K562 (cell line): ENCODE results near the gene GPRASP3. TPM values are rescaled to one million over a fixed set of nuclear protein-coding genes. Genes with fewer than 3 reads are reported as not detected.

ENCODE experiments used
- ARID2 ChIP-seq: fragments of 450-650 bp; IDR thresholded peaks from 2 replicates; pipeline ENCODE4 v1.6.1; 2017; ENCODE audit warnings: antibody characterized with exemption, mild to moderate bottlenecking
- CHD1 ChIP-seq: fragments of 200-600 bp; sonication (generic); IDR thresholded peaks from one replicate; pipeline ENCODE4 v1.6.1; 2012; ENCODE audit warnings: mild to moderate bottlenecking, moderate library complexity, low read length, inconsistent platforms
- DNMT1 ChIP-seq: fragments of 450-650 bp; IDR thresholded peaks from 2 replicates; pipeline ENCODE4 v1.6.1; 2016; ENCODE audit warnings: antibody characterized with exemption, mild to moderate bottlenecking
- HCFC1 ChIP-seq: IDR thresholded peaks from 2 replicates; pipeline ENCODE4 v1.6.1; 2012; ENCODE audit warnings: low read depth, low read length, improper control_type of control experiment
- KLF1 ChIP-seq: fragments of 450-650 bp; IDR thresholded peaks from 2 replicates; pipeline ENCODE4 v1.6.1; 2016; ENCODE audit warnings: missing genetic modification characterization, missing compliant biosample characterization
- MBD1 ChIP-seq: fragments of 250-450 bp; sonication (Bioruptor Pico); IDR thresholded peaks from 2 replicates; pipeline ENCODE4 v1.8.0; 2022; ENCODE audit warnings: inconsistent platforms
- MNT ChIP-seq, 2 experiments: fragments of 450-650 bp; conservative IDR thresholded peaks; 2 replicates each; pipeline ENCODE4 v1.6.1; 2017; ENCODE audit warnings: mild to moderate bottlenecking in 2 of 2, moderate library complexity in 2 of 2
- NBN ChIP-seq: fragments of 450-650 bp; IDR thresholded peaks from 2 replicates; pipeline ENCODE4 v1.6.1; 2016; ENCODE audit warnings: low read depth, mild to moderate bottlenecking
- PML ChIP-seq: IDR thresholded peaks from 2 replicates; pipeline ENCODE4 v1.6.1; 2012; ENCODE audit warnings: low read length, inconsistent platforms
- RBBP5 ChIP-seq: fragments of 200-600 bp; sonication (generic); IDR thresholded peaks from 2 replicates; pipeline ENCODE4 v1.6.1; 2012; ENCODE audit warnings: borderline replicate concordance, mild to moderate bottlenecking, low read length, control low read depth, inconsistent platforms; ENCODE audit not compliant: insufficient read depth, poor library complexity, severe bottlenecking
- TAF7 ChIP-seq: fragments of 450-650 bp; IDR thresholded peaks from 2 replicates; pipeline ENCODE4 v1.6.1; 2016; ENCODE audit warnings: missing genetic modification characterization, missing compliant biosample characterization
- ZNF707 ChIP-seq: fragments of 250-450 bp; sonication (Bioruptor Pico); conservative IDR thresholded peaks from 2 replicates; pipeline ENCODE4 v1.8.0; 2022; ENCODE audit warnings: inconsistent platforms, mild to moderate bottlenecking, moderate library complexity
- polyA plus RNA-seq, 8 experiments: library from polyadenylated mRNA; depleted of rRNA in 4 of 8; stranded (reverse) in 5 of 8; unstranded in 3 of 8; fragments of >200 nt; fragmentation: Nextera tagmentation in 2 of 8; fragmentation: Illumina TruSeq in 1 of 8; extraction: Ambion mirVana in 2 of 8; extraction: Trizol in 1 of 8; gene quantifications; 2 replicates each; pipeline versions ENCODE4 v1.2.1 to v1.2.3, GENCODE V29; 2011 to 2014; ENCODE audit warnings: inconsistent platforms in 1 of 8, missing spikeins in 1 of 8
- total RNA-seq, 7 experiments: library from RNA; depleted of rRNA in 6 of 7; stranded (reverse); fragments of >200 nt in 6 of 7; fragmentation: Illumina TruSeq in 2 of 7; extraction: Trizol in 2 of 7; gene quantifications; 2 replicates each; pipeline versions ENCODE4 v1.2.1 to v1.2.3, GENCODE V29; 2011 to 2021; ENCODE audit warnings: low replicate concordance in 1 of 7
- TF ChIP-seq, protein P1 (sequence below): fragments of 450-650 bp; IDR thresholded peaks from 2 replicates; pipeline ENCODE4 v1.6.1; 2018; ENCODE audit not compliant: partially characterized antibody
- TF ChIP-seq, protein P2 (sequence below): sonication (generic); formaldehyde crosslinking; IDR thresholded peaks from 2 replicates; pipeline ENCODE4 v1.8.0; 2022; ENCODE audit warnings: mild to moderate bottlenecking, missing genetic modification reagents

Gene GPRASP3
- total and polyA plus RNA-seq, 9 of the 15 experiments (the other 6 are each of a cell fraction or from before 2014, with no cell fraction given), result 0.50 to 1.9 (median 1.1) TPM

GRCh38 chrX:102768987-102769761 is 48.6 kb downstream of the GPRASP3 start (continued):
- no peak for TF ChIP-seq MBD1 (CRISPR knock-in tag)
- peak; percentile 75 for TF ChIP-seq RBBP5
- TF ChIP-seq KLF1, result no peak
- TF ChIP-seq ZNF707 (CRISPR knock-in tag), result no peak
- no peak for TF ChIP-seq CHD1
- peak; percentile 43; the same call in 1 of the 2 replicates for TF ChIP-seq PML
- TF ChIP-seq, protein P1, sequence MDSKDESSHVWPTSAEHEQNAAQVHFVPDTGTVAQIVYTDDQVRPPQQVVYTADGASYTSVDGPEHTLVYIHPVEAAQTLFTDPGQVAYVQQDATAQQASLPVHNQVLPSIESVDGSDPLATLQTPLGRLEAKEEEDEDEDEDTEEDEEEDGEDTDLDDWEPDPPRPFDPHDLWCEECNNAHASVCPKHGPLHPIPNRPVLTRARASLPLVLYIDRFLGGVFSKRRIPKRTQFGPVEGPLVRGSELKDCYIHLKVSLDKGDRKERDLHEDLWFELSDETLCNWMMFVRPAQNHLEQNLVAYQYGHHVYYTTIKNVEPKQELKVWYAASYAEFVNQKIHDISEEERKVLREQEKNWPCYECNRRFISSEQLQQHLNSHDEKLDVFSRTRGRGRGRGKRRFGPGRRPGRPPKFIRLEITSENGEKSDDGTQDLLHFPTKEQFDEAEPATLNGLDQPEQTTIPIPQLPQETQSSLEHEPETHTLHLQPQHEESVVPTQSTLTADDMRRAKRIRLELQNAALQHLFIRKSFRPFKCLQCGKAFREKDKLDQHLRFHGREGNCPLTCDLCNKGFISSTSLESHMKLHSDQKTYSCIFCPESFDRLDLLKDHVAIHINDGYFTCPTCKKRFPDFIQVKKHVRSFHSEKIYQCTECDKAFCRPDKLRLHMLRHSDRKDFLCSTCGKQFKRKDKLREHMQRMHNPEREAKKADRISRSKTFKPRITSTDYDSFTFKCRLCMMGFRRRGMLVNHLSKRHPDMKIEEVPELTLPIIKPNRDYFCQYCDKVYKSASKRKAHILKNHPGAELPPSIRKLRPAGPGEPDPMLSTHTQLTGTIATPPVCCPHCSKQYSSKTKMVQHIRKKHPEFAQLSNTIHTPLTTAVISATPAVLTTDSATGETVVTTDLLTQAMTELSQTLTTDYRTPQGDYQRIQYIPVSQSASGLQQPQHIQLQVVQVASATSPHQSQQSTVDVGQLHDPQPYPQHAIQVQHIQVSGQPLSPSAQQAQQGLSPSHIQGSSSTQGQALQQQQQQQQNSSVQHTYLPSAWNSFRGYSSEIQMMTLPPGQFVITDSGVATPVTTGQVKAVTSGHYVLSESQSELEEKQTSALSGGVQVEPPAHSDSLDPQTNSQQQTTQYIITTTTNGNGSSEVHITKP, result no peak
- TF ChIP-seq NBN, result peak; percentile 37; the same call in 1 of the 2 replicates
- TF ChIP-seq DNMT1, result no peak
- peak; percentile 61 for TF ChIP-seq TAF7
- TF ChIP-seq MNT (conservative IDR thresholded peaks at IDR 0.05), result 0 out of 4 replicates have a peak, but pooled peaks of 1 of the 2 experiments have one; percentile 45
- TF ChIP-seq ARID2, result no peak
- peak; percentile 74 for TF ChIP-seq HCFC1
- TF ChIP-seq, protein P2, sequence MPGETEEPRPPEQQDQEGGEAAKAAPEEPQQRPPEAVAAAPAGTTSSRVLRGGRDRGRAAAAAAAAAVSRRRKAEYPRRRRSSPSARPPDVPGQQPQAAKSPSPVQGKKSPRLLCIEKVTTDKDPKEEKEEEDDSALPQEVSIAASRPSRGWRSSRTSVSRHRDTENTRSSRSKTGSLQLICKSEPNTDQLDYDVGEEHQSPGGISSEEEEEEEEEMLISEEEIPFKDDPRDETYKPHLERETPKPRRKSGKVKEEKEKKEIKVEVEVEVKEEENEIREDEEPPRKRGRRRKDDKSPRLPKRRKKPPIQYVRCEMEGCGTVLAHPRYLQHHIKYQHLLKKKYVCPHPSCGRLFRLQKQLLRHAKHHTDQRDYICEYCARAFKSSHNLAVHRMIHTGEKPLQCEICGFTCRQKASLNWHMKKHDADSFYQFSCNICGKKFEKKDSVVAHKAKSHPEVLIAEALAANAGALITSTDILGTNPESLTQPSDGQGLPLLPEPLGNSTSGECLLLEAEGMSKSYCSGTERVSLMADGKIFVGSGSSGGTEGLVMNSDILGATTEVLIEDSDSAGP (CRISPR knock-in tag), result peak; percentile 85
